T follicular helper cell (primary cell): ENCODE data around the gene HDAC4.

ENCODE experiments used
- DNase-seq: peaks from one replicate; pipeline ENCODE4 v3.0.0-alpha.2; 2020; ENCODE audit warnings: low read depth

Gene HDAC4

GRCh38 chr2:239327536-239328350 is 73.1 kb downstream of the HDAC4 start:
- DNase-seq = no peak

GRCh38 chr2:239326831-239327535 is 73.8 kb downstream of the HDAC4 start:
- DNase-seq = peak; percentile 69

- DNase-seq = no peak
Measured at GRCh38 chr2:239324456-239324855, 76.4 kb downstream of the HDAC4 start.

- DNase-seq = no peak
Measured at GRCh38 chr2:239323447-239323846, 77.4 kb downstream of the HDAC4 start.

GRCh38 chr2:239322416-239323086 is 78.3 kb downstream of the HDAC4 start:
- no peak for DNase-seq

- DNase-seq = no peak
Measured at GRCh38 chr2:239321596-239322415, 79.0 kb downstream of the HDAC4 start.

GRCh38 chr2:239318790-239319661 is 81.8 kb downstream of the HDAC4 start:
- DNase-seq = no peak

GRCh38 chr2:239318151-239318611 is 82.6 kb downstream of the HDAC4 start:
- DNase-seq = no peak

- DNase-seq = no peak
Measured at GRCh38 chr2:239316562-239317465, 84.0 kb downstream of the HDAC4 start.

- DNase-seq = no peak
Measured at GRCh38 chr2:239315308-239315707, 85.5 kb downstream of the HDAC4 start.

- no peak for DNase-seq
Measured at GRCh38 chr2:239313776-239314175, 87.0 kb downstream of the HDAC4 start.

- DNase-seq = no peak
Measured at GRCh38 chr2:239312741-239313667, 87.8 kb downstream of the HDAC4 start.

- DNase-seq = no peak
Measured at GRCh38 chr2:239312081-239312511, 88.7 kb downstream of the HDAC4 start.

- DNase-seq = no peak
Measured at GRCh38 chr2:239311132-239312040, 89.4 kb downstream of the HDAC4 start.

- no peak for DNase-seq
Measured at GRCh38 chr2:239310401-239311061, 90.3 kb downstream of the HDAC4 start.

- no peak for DNase-seq
Measured at GRCh38 chr2:239309398-239310245, 91.2 kb downstream of the HDAC4 start.
